Smooth muscle cell (in vitro differentiated cells): ENCODE data around the gene NIFK. TPM values are rescaled to one million over a fixed set of nuclear protein-coding genes. Genes with fewer than 3 reads are reported as not detected.
A peak's percentile ranks its signal among the peaks of the same experiment; 100 is the strongest.

Source experiments
- DNase-seq: peaks from one replicate; lab custom pipeline; 2025; ENCODE audit not compliant: unreplicated experiment; lab: John Stamatoyannopoulos, UW
- H2AFZ ChIP-seq: fragments of 200-600 bp; sonication (generic); 2 replicates; pipeline ENCODE4 v1.6.0; 2016; ENCODE audit warnings: antibody characterized with exemption, low read depth, mild to moderate bottlenecking
- H3F3A ChIP-seq: fragments of 200-600 bp; sonication (generic); 2 replicates; pipeline ENCODE4 v1.6.0; 2017; ENCODE audit warnings: antibody characterized with exemption, low read depth
- H3K27ac ChIP-seq: fragments of 200-600 bp; sonication (generic); 2 replicates; pipeline ENCODE4 v1.5.1; 2016; ENCODE audit warnings: low read depth, mild to moderate bottlenecking
- H3K27me3 ChIP-seq: fragments of 200-600 bp; sonication (generic); 2 replicates; pipeline ENCODE4 v1.6.1; 2016; ENCODE audit warnings: low read depth, mild to moderate bottlenecking
- H3K36me3 ChIP-seq: fragments of 200-600 bp; sonication (generic); 2 replicates; pipeline ENCODE4 v1.5.1; 2016; ENCODE audit warnings: low read depth
- H3K4me1 ChIP-seq: fragments of 200-600 bp; sonication (generic); 2 replicates; pipeline ENCODE4 v1.5.1; 2016; ENCODE audit warnings: low read depth
- H3K4me2 ChIP-seq: fragments of 200-600 bp; sonication (generic); 2 replicates; pipeline ENCODE4 v1.6.0; 2016; ENCODE audit warnings: mild to moderate bottlenecking
- H3K4me3 ChIP-seq: fragments of 200-600 bp; sonication (generic); 2 replicates; pipeline ENCODE4 v1.5.1; 2016; ENCODE audit warnings: mild to moderate bottlenecking
- H3K79me2 ChIP-seq: fragments of 200-600 bp; sonication (generic); 2 replicates; pipeline ENCODE4 v1.6.0; 2016; ENCODE audit warnings: low read depth, mild to moderate bottlenecking
- H3K9ac ChIP-seq: fragments of 200-600 bp; sonication (generic); 2 replicates; pipeline ENCODE4 v1.6.0; 2016; ENCODE audit warnings: low read depth
- H3K9me3 ChIP-seq: fragments of 200-600 bp; sonication (generic); replicated peaks from 2 replicates; pipeline ENCODE4 v1.5.1; 2016; ENCODE audit warnings: low read depth
- H4K20me1 ChIP-seq: fragments of 200-600 bp; sonication (generic); 2 replicates; pipeline ENCODE4 v1.6.0; 2016; ENCODE audit warnings: low read depth
- WGBS: methylation state at CpG from one replicate; pipeline ENCODE4 v1.1.7; 2016; ENCODE audit warnings: low lambda C conversion rate; 5-methylcytosine and 5-hydroxymethylcytosine counted together
- polyA plus RNA-seq: library from polyadenylated mRNA; unstranded; fragments of >200 nt; fragmentation: Nextera tagmentation; extraction: Ambion mirVana; gene quantifications from 2 replicates; pipeline ENCODE4 v1.2.1, GENCODE V29; 2016
- total RNA-seq: library from RNA; depleted of rRNA; stranded (reverse); fragments of >200 nt; gene quantifications from 2 replicates; pipeline ENCODE4 v1.2.3, GENCODE V29; 2014
- TF ChIP-seq, protein P1 (sequence below): fragments of 200-600 bp; sonication (generic); IDR thresholded peaks from 2 replicates; pipeline ENCODE4 v1.5.1; 2017; ENCODE audit warnings: borderline replicate concordance, mild to moderate bottlenecking, antibody characterized with exemption; ENCODE audit not compliant: insufficient read depth, poor library complexity, severe bottlenecking

The NIFK gene
- total RNA-seq (28.0 and 92.5 TPM in 2 replicates), polyA plus RNA-seq (43.6 and 45.1 TPM in 2 replicates)

DNA sequence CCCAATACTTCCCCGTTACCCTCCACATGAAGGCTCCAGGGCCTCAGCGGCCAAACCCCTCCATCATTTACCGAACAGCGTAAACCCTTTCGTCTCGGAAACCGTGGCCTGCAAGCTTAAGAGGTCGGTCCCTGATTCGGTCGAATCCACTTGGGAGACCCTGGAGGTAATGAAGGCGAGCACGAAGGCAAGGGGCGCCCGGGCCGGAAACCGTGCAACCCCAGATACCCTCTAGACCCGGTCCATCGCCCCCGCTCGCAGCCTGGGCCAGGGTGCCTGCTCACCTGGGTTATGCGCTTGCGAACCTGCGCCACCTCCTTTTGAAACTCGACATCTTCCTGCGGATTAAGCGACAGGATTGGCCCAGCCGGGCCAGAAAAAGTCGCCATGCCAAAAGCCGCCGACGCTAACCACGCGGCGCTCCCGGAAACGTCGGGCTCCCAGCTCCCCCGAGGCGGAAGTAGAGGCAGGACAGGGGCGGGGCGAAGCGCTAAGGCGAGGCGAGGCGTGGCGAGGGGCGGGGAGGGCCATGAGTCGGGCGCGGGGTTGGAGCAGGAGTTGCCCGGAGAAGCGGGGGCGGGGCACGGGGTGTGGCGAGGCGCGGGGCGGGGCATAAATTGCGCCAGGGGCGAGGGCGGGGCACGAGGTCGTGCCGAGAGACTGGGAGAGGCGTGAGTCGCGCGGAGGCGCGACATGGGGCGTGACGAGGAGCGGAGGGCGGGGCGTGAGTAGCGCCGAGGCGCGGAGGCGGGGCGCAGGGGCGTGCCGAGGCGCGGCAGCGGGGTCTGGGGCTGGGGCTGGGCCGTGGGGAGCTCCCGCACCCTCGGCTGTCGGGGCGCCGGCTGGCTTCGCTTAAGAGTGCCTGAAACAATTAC, at the start of gene NIFK:
Gene NIFK (minus strand): TSS at position 414 of the 875 bp plus-strand sequence. CDS start 25 bp downstream, at position 389.
- TF ChIP-seq, protein P1, sequence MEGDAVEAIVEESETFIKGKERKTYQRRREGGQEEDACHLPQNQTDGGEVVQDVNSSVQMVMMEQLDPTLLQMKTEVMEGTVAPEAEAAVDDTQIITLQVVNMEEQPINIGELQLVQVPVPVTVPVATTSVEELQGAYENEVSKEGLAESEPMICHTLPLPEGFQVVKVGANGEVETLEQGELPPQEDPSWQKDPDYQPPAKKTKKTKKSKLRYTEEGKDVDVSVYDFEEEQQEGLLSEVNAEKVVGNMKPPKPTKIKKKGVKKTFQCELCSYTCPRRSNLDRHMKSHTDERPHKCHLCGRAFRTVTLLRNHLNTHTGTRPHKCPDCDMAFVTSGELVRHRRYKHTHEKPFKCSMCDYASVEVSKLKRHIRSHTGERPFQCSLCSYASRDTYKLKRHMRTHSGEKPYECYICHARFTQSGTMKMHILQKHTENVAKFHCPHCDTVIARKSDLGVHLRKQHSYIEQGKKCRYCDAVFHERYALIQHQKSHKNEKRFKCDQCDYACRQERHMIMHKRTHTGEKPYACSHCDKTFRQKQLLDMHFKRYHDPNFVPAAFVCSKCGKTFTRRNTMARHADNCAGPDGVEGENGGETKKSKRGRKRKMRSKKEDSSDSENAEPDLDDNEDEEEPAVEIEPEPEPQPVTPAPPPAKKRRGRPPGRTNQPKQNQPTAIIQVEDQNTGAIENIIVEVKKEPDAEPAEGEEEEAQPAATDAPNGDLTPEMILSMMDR: no peak
- Histone ChIP-seq H3K79me2 (peaks cover 34% of the 10 kb centered on the region), H3K4me3 (peak within 1 kb of the TSS; percentile 80), H3K9ac (peak within 1 kb of the TSS; percentile 85), H3K36me3 (peaks cover 6% of the 10 kb centered on the region), H3K27me3 (no peaks in the 10 kb centered on the region), H3K4me2 (peak within 1 kb of the TSS; percentile 85), H3K9me3 (no peaks in the 10 kb centered on the region), H3K27ac (peak within 1 kb of the TSS; percentile 36), H3F3A (no peaks in the 10 kb centered on the region), H2AFZ (peak within 1 kb of the TSS; percentile 94), H4K20me1 (peaks cover 5% of the 10 kb centered on the region), H3K4me1 (peaks cover 8% of the 10 kb centered on the region)
- WGBS: under 1% methylated on average over 53 of the region's 93 CpGs
- DNase-seq: peak; percentile 100

DNA sequence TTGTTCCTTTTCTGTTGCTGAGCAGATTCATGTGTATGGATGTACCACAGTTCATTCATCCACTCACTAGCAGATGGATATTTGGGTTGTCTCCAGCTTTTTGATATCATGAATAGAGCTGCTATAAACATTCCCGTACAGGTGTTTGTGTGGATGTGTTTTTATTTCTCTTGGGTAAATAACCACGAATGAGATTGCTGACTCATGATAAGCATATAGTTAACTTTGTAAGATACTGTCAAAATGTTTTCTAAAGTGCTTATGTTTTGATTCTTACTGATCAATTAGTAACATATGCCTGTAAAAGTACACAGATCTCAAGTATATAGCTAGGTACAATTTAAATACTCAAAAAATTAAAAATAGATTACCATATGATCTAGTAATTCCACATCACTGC, 46.5 kb upstream of the NIFK start:
- Histone ChIP-seq H3K27ac (no peak overlapping the region), H2AFZ (no peak overlapping the region), H3K79me2 (no peaks in the 10 kb centered on the region), H3K4me2 (no peak overlapping the region), H3K36me3 (no peaks in the 10 kb centered on the region), H3F3A (no peaks in the 10 kb centered on the region), H3K9ac (no peak overlapping the region), H3K4me1 (no peaks in the 10 kb centered on the region), H4K20me1 (no peaks in the 10 kb centered on the region), H3K27me3 (no peaks in the 10 kb centered on the region), H3K4me3 (no peak overlapping the region), H3K9me3 (no peaks in the 10 kb centered on the region)
- TF ChIP-seq, protein P1: no peak
- no peak for DNase-seq
- 79% methylated on average over 2 of the region's 2 CpGs for WGBS

DNA sequence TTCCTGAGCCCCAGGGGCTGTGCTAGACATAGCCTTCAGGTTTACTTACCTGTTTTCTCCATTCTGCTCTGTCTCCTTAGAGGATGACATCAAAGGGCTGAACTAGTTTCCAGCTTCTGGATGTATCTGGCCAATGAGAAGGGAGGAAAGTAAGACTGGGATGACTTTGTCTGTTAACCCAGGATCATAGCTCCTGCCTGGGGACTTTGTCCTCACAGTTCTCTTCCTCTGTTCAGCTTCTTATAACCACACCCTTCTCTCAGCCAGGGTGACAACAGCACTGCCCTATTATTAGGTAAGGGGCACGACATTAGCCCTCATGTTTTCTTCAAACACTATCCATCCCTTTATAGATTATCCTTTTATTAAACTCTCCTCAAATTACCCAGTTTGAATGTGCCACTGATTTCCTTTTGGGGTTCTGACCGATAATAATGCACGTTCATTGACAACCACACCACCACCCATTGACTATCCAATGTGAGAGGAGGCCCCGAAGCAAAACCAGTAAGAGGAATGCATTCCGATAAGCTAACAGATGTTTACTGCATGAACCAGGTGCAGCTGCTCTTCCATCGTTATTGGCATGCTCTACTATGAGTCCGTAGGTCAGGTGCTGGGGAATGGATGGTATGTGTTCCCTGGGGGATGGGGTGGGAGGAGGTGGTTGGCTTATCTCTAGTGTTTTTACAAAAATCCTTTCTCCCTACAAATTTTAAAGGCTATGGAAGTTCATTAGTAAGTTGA, 42.2 kb upstream of the NIFK start:
- no peaks in the 10 kb centered on the region for H3K9me3 ChIP-seq
- no peak overlapping the region for H3K9ac ChIP-seq
- H3K4me1 ChIP-seq: no peaks in the 10 kb centered on the region
- H4K20me1 ChIP-seq: no peaks in the 10 kb centered on the region
- DNase-seq: no peak
- 79% methylated on average over 7 of the region's 7 CpGs for WGBS
- no peak overlapping the region for H3K27ac ChIP-seq
- TF ChIP-seq, protein P1: no peak
- no peak overlapping the region for H2AFZ ChIP-seq
- H3K27me3 ChIP-seq: no peaks in the 10 kb centered on the region
- no peaks in the 10 kb centered on the region for H3K79me2 ChIP-seq
- no peak overlapping the region for H3K4me2 ChIP-seq
- H3F3A ChIP-seq: no peaks in the 10 kb centered on the region
- H3K36me3 ChIP-seq: no peaks in the 10 kb centered on the region
- no peak overlapping the region for H3K4me3 ChIP-seq
